ENCODE measurements around the gene VRK3. TPM values are rescaled to one million over a fixed set of nuclear protein-coding genes. Genes with fewer than 3 reads are reported as not detected.

The VRK3 gene
- total RNA-seq, 4 donors from 2014 or later = 26.3 to 67.7 (median 50.0) TPM

DNA sequence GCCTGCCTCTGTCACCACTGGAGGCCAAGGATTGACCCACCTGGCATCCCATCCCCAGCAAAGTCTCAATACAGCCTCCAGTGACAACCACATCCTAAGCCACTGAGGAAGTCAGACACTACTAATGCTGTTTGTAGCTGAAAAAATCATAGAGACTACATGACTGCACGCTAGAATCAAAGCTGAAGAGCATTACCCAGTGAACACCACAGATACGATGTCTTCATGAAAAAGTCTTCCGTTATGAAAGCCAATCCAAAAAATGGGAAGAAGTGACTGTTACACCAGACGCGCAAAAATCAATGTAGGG lies 84.7 kb downstream of the VRK3 start:
- no peaks in the 10 kb centered on the region for H3K27me3 ChIP-seq
- DNase-seq = no peak
- in situ Hi-C loops (cut with MboI; ENCODE audit: low pct_ligation_motif_present in 1 of 4, low pct_unique_long_range_greater_than_20kb in 1 of 4, low sequenced_read_pairs in 3 of 4) (no loop called here), intact Hi-C loops (cut with DNase I; ENCODE audit: low total_unique reads) (no loop called here)
- no peak overlapping the region for H3K27ac ChIP-seq
- H3K4me3 ChIP-seq = no peak overlapping the region
- TF ChIP-seq EP300 (IDR thresholded peaks at IDR 0.05; ENCODE audit: low read depth) (no peak), POLR2A (IDR thresholded peaks at IDR 0.05) (no peak), CTCF (IDR thresholded peaks at IDR 0.05) (no peak), POLR2AphosphoS5 (IDR thresholded peaks at IDR 0.05) (no peak)
- H3K36me3 ChIP-seq = no peaks in the 10 kb centered on the region
- no peaks in the 10 kb centered on the region for H3K9me3 ChIP-seq
- WGBS, 2 donors (ENCODE audit: low coverage in 1 of 2) = 90 to 93% methylated on average over 4 to 5 of the region's 5 CpGs
- peaks cover 2 to 15% (median 6%) of the 10 kb centered on the region in 4 donors for H3K4me1 ChIP-seq

DNA sequence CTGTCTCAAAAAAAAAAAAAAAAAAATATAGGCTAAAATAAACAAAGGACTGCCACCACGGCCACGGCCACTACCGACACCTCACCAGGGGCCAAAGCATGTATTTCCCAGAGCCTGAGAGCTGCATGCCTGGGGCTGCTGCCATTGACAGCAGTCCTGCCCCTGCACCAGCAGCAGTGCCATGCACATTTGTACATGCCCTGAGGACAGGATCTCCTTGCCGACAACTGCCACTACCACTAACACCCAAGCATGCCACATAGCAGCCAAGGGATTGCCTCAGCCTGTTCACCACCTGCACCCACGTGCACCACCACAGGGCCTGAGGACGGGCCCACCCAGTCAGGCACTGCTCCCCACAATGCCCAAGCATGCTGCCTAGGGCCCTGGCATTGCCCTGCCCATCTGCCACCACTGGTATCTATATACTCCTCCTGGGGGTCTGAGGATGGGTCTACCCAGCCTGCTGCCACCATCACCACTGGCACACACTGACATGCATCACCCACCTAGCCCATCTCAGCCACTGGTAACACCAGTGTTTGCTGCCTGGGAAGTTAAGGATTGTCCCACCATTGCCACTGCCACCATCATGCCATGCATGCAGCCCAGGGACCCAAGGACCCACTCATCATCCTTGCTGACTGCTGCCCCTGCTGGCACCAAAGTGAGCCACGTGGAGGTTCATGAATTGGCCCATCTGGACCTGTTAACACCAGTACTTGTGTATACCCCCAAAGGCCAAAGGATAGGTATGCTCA lies 85.3 kb downstream of the VRK3 start:
- no peaks in the 10 kb centered on the region for H3K27me3 ChIP-seq
- intact Hi-C loops (cut with DNase I; ENCODE audit: low total_unique reads) (loop anchor here (5.0 kb wide), 1 partner anchor 42 kb away; no protein-coding TSS in a partner anchor), in situ Hi-C loops (cut with MboI; ENCODE audit: low pct_ligation_motif_present in 1 of 4, low pct_unique_long_range_greater_than_20kb in 1 of 4, low sequenced_read_pairs in 3 of 4) (loop anchor here in 3 of 4 donors (5.0 to 10.0 kb wide), 2 partner anchors 42 to 45 kb away; no protein-coding TSS in a partner anchor)
- peaks cover 2 to 12% (median 5%) of the 10 kb centered on the region in 4 donors for H3K4me1 ChIP-seq
- no peak for DNase-seq
- 67% methylated on average over 7 of the region's 7 CpGs; no CpG with 5 or more reads in 1 of the 2 donors for WGBS, 2 donors (ENCODE audit: low coverage in 1 of 2)
- no peak overlapping the region for H3K4me3 ChIP-seq
- TF ChIP-seq EP300 (IDR thresholded peaks at IDR 0.05; ENCODE audit: low read depth) = no peak
- no peak for TF ChIP-seq POLR2AphosphoS5 (IDR thresholded peaks at IDR 0.05)
- TF ChIP-seq CTCF (IDR thresholded peaks at IDR 0.05) = no peak
- TF ChIP-seq POLR2A (IDR thresholded peaks at IDR 0.05) = no peak
- no peaks in the 10 kb centered on the region for H3K36me3 ChIP-seq
- H3K27ac ChIP-seq = no peak overlapping the region
- no peaks in the 10 kb centered on the region for H3K9me3 ChIP-seq

- WGBS, 2 donors (ENCODE audit: low coverage in 1 of 2) = 71% methylated on average over 4 of the region's 4 CpGs; no CpG with 5 or more reads in 1 of the 2 donors
- H3K27me3 ChIP-seq = no peaks in the 10 kb centered on the region
- TF ChIP-seq CTCF (IDR thresholded peaks at IDR 0.05) = no peak
- no peak for TF ChIP-seq EP300 (IDR thresholded peaks at IDR 0.05; ENCODE audit: low read depth)
- TF ChIP-seq POLR2AphosphoS5 (IDR thresholded peaks at IDR 0.05) = no peak
- TF ChIP-seq POLR2A (IDR thresholded peaks at IDR 0.05) = no peak
- intact Hi-C loops (cut with DNase I; ENCODE audit: low total_unique reads) = loop anchor here (5.0 kb wide), 1 partner anchor 44 kb away; no protein-coding TSS in a partner anchor
- H3K36me3 ChIP-seq = no peaks in the 10 kb centered on the region
- DNase-seq = no peak
- H3K9me3 ChIP-seq = no peaks in the 10 kb centered on the region
- H3K4me1 ChIP-seq = peaks cover 2 to 8% (median 5%) of the 10 kb centered on the region in 4 donors
- in situ Hi-C loops (cut with MboI; ENCODE audit: low pct_ligation_motif_present in 1 of 4, low pct_unique_long_range_greater_than_20kb in 1 of 4, low sequenced_read_pairs in 3 of 4) = loop anchor here in 3 of 4 donors (5.0 to 10.0 kb wide), 2 partner anchors 44 to 46 kb away; no protein-coding TSS in a partner anchor
- H3K27ac ChIP-seq = no peak overlapping the region
- H3K4me3 ChIP-seq = no peak overlapping the region
These were observed 86.5 kb downstream of the VRK3 start for GRCh38 chr19:49938662-49939061.

DNA sequence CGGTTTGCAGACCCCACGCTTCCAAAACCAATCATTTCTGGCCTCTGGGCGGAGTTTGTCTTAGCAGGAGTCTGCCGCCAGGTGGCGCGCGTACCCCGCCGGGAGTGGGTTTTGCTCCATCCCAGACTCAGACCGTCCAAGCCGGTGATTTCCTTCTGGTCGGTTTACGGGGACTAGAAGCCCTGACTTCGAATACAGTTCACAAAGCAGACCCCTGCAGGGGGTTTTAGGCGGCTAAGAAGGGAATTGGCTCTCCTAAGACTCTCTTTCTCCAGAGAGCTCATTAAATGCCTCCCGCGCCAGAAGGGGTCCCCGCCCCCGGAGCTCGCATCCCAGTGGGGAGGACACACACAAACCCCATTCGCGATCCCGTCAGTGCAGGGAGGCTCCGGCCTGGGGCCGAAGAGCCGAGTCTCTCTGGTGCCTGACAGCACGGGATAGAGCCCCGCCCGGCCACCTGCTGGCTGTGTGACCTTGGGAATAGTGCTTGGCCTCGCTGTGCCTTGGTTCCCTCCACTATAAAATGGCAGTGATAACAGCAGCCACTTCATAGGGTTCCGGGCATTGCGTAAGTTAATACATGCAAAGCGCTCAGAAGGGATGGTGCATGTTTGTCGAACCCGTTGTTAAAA lies 87.3 kb downstream of the VRK3 start:
- intact Hi-C loops (cut with DNase I; ENCODE audit: low total_unique reads) = loop anchor here (5.0 kb wide), 1 partner anchor 44 kb away; no protein-coding TSS in a partner anchor
- DNase-seq = peak; percentile 80
- Histone ChIP-seq H3K36me3 (no peaks in the 10 kb centered on the region), H3K4me3 (peak overlapping the region in 1 of 4 donors; percentile 33), H3K27ac (no peak overlapping the region), H3K9me3 (no peaks in the 10 kb centered on the region), H3K27me3 (no peaks in the 10 kb centered on the region), H3K4me1 (peaks cover 2 to 8% (median 5%) of the 10 kb centered on the region in 4 donors)
- no peak for TF ChIP-seq POLR2AphosphoS5 (IDR thresholded peaks at IDR 0.05)
- peak; percentile 94 to 98 (median 96) for TF ChIP-seq CTCF (IDR thresholded peaks at IDR 0.05)
- WGBS, 2 donors (ENCODE audit: low coverage in 1 of 2) = 9% methylated on average over 34 of the region's 35 CpGs; no CpG with 5 or more reads in 1 of the 2 donors
- in situ Hi-C loops (cut with MboI; ENCODE audit: low pct_ligation_motif_present in 1 of 4, low pct_unique_long_range_greater_than_20kb in 1 of 4, low sequenced_read_pairs in 3 of 4) = loop anchor here in 3 of 4 donors (5.0 to 10.0 kb wide), 2 partner anchors 44 to 47 kb away; no protein-coding TSS in a partner anchor

Data from transverse colon (tissue), 4 donors.